GM06990 (cell line): ENCODE data around the gene TCF21.
"Not testable (repeated sequence)": the region's sequence is repeated elsewhere in the genome, so short reads cannot be mapped to it uniquely, and the experiment has no call there.

ENCODE experiments used
- DNase-seq: peaks from one replicate; pipeline ENCODE4 v3.0.0-alpha.2; 2011; ENCODE audit not compliant: insufficient read length; ENCODE audit errors: extremely low read depth
- H3K27me3 ChIP-seq: replicated peaks from 2 replicates; pipeline ENCODE4 v1.6.0; 2011; ENCODE audit warnings: low read length; ENCODE audit not compliant: control insufficient read depth, insufficient read depth
- H3K36me3 ChIP-seq: 2 replicates; pipeline ENCODE4 v1.5.1; 2011; ENCODE audit warnings: low read length; ENCODE audit not compliant: control insufficient read depth, insufficient read depth
- H3K4me3 ChIP-seq: replicated peaks from 2 replicates; pipeline ENCODE4 v1.5.1; 2011; ENCODE audit warnings: low read depth, mild to moderate bottlenecking, control low read depth, low read length
- TF ChIP-seq, protein P1 (sequence below): IDR thresholded peaks from 2 replicates; pipeline ENCODE4 v1.5.1; 2011; ENCODE audit warnings: low read length, control low read depth, mild to moderate bottlenecking, inconsistent platforms; ENCODE audit not compliant: insufficient read depth, poor library complexity, severe bottlenecking

TCF21 gene

GRCh38 chr6:133854364-133855275, 34.3 kb upstream of the TCF21 start:
- H3K27me3 ChIP-seq, result no peaks in the 10 kb centered on the region
- no peaks in the 10 kb centered on the region for H3K36me3 ChIP-seq
- TF ChIP-seq, protein P1, sequence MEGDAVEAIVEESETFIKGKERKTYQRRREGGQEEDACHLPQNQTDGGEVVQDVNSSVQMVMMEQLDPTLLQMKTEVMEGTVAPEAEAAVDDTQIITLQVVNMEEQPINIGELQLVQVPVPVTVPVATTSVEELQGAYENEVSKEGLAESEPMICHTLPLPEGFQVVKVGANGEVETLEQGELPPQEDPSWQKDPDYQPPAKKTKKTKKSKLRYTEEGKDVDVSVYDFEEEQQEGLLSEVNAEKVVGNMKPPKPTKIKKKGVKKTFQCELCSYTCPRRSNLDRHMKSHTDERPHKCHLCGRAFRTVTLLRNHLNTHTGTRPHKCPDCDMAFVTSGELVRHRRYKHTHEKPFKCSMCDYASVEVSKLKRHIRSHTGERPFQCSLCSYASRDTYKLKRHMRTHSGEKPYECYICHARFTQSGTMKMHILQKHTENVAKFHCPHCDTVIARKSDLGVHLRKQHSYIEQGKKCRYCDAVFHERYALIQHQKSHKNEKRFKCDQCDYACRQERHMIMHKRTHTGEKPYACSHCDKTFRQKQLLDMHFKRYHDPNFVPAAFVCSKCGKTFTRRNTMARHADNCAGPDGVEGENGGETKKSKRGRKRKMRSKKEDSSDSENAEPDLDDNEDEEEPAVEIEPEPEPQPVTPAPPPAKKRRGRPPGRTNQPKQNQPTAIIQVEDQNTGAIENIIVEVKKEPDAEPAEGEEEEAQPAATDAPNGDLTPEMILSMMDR, result peak; percentile 6
- H3K4me3 ChIP-seq, result no peak overlapping the region
- DNase-seq, result peak; percentile 23

DNA sequence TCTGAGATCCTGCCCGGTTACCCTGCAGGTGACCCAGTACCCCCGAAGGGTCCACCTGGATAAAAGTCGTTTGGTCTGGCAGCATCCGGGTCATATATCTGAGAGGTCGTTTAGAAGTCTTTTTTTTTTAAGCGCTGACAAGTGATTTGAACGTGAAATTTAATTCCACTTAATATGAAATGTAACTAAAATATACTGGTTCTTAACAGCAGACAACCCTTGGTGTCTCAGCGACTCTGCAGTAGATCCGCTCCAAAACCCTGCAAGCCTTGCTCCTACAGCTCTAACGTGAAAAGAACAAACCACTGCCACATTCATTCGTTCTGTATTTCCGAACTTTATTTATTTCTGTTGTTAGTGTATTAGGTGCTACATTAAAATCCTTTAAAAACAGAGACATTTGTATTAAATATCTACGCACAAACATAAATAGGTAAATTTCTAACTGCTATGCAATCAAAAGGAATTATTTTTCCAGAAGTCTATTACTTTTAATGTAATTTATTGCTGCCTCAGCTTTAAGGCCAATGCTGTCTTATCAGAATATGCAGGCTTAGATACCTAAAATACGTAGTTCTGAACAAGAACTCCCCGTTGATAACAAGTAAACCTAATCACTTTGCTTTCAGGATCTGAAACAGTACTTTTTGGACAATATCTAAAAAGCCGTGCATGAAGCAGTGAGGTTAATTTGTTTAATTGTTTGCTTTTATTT, 33.5 kb upstream of the TCF21 start:
- no peak for DNase-seq
- no peaks in the 10 kb centered on the region for H3K27me3 ChIP-seq
- no peak overlapping the region for H3K4me3 ChIP-seq
- H3K36me3 ChIP-seq, result no peaks in the 10 kb centered on the region
- TF ChIP-seq, protein P1, result no peak

GRCh38 chr6:133855991-133856370, 32.9 kb upstream of the TCF21 start:
- DNase-seq, result no peak
- Histone ChIP-seq H3K27me3 (no peaks in the 10 kb centered on the region), H3K36me3 (no peaks in the 10 kb centered on the region), H3K4me3 (no peak overlapping the region)
- TF ChIP-seq, protein P1, result no peak

GRCh38 chr6:133856911-133857310, 32.0 kb upstream of the TCF21 start:
- TF ChIP-seq, protein P1, result no peak
- no peaks in the 10 kb centered on the region for H3K27me3 ChIP-seq
- no peak for DNase-seq
- H3K36me3 ChIP-seq, result no peaks in the 10 kb centered on the region
- H3K4me3 ChIP-seq, result no peak overlapping the region

DNA sequence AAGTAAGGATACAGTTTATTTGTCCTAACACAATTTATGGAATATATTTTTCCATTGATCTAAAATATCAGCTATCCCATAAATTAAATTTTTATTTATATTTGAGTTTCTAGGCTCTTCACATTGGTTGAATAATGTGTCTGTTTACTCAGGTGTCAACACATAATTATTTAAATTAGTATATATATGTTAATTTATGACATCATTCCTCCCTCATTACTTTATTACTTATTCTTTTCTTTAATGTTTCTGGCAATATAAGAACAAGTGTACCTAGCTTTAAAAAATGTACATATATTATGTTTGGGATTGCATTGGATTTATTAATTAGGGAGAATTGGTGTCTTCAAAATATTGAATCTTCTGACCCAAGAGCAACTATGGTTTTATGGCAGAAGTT, 31.2 kb upstream of the TCF21 start:
- no peak overlapping the region for H3K4me3 ChIP-seq
- no peak for DNase-seq
- TF ChIP-seq, protein P1, result no peak
- H3K27me3 ChIP-seq, result no peaks in the 10 kb centered on the region
- H3K36me3 ChIP-seq, result no peaks in the 10 kb centered on the region

- not testable (repeated sequence) for H3K36me3 ChIP-seq, DNase-seq, H3K27me3 ChIP-seq, H3K4me3 ChIP-seq
Observed at GRCh38 chr6:133861337-133861736, 27.6 kb upstream of the TCF21 start.
